ENCODE data around the gene C1QL2. TPM values are rescaled to one million over a fixed set of nuclear protein-coding genes. Genes with fewer than 3 reads are reported as not detected.

Gene C1QL2
- total and polyA plus RNA-seq, 4 donors: 0.10 TPM; not detected in 3

DNA sequence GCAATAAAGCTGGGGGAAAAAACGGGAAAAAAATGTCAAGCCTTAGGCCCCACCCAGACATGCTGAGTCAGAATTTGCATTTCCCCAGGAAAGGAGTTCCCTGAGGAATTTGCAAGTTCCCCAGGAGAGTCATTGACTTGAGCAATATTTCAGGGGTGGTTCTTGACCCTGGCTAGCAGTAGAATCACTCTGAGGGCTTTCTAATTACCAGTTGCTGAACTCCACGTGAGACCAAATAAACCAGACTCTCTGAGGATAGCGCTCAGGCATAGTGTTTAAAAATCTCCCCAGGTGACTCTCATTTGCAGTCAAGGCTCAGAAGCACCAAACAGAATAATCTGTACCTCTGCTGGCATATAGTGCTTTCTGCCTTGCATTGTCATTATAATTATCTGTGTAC, 48.7 kb downstream of the C1QL2 start:
- 32 to 40% methylated on average over 3 of the region's 3 CpGs for WGBS, 2 donors
- intact Hi-C loops (cut with DNase I): no loop called here

GRCh38 chr2:119108186-119108585, 50.4 kb downstream of the C1QL2 start:
- Histone ChIP-seq H3K4me3 (ENCODE audit: low read length in 2 of 2) (no peak overlapping the region), H3K36me3 (ENCODE audit: control insufficient read depth in 1 of 2, insufficient read depth in 2 of 2, low read length in 1 of 2) (no peaks in the 10 kb centered on the region), H3K27me3 (ENCODE audit: control insufficient read depth in 1 of 2, insufficient read depth in 2 of 2, low read length in 1 of 2) (peaks cover 0 to 2% of the 10 kb centered on the region in 2 donors), H3K4me1 (ENCODE audit: control insufficient read depth in 1 of 2, insufficient read depth in 2 of 2, low read length in 2 of 2) (no peaks in the 10 kb centered on the region), H3K27ac (ENCODE audit: low read depth in 1 of 2, low read length in 2 of 2) (no peak overlapping the region), H3K9me3 (ENCODE audit: control insufficient read depth, low read length) (peaks cover 8% of the 10 kb centered on the region)
- intact Hi-C loops (cut with DNase I): no loop called here
- WGBS, 2 donors: 51% methylated on average over 3 of the region's 3 CpGs
- ATAC-seq (ENCODE audit: low FRiP score) (no peak), DNase-seq (no peak)

More for the DNA sequence above, 48.7 kb downstream of the C1QL2 start:
- H3K9me3 ChIP-seq (ENCODE audit: control insufficient read depth, low read length): peaks cover 6% of the 10 kb centered on the region
- no peak overlapping the region for H3K27ac ChIP-seq (ENCODE audit: low read depth in 1 of 2, low read length in 2 of 2)
- no peak for ATAC-seq (ENCODE audit: low FRiP score)
- DNase-seq: no peak
- H3K4me3 ChIP-seq (ENCODE audit: low read length in 2 of 2): no peak overlapping the region
- no peaks in the 10 kb centered on the region for H3K36me3 ChIP-seq (ENCODE audit: control insufficient read depth in 1 of 2, insufficient read depth in 2 of 2, low read length in 1 of 2)
- H3K27me3 ChIP-seq (ENCODE audit: control insufficient read depth in 1 of 2, insufficient read depth in 2 of 2, low read length in 1 of 2): peaks cover 0 to 2% of the 10 kb centered on the region in 2 donors
- H3K4me1 ChIP-seq (ENCODE audit: control insufficient read depth in 1 of 2, insufficient read depth in 2 of 2, low read length in 2 of 2): no peaks in the 10 kb centered on the region

DNA sequence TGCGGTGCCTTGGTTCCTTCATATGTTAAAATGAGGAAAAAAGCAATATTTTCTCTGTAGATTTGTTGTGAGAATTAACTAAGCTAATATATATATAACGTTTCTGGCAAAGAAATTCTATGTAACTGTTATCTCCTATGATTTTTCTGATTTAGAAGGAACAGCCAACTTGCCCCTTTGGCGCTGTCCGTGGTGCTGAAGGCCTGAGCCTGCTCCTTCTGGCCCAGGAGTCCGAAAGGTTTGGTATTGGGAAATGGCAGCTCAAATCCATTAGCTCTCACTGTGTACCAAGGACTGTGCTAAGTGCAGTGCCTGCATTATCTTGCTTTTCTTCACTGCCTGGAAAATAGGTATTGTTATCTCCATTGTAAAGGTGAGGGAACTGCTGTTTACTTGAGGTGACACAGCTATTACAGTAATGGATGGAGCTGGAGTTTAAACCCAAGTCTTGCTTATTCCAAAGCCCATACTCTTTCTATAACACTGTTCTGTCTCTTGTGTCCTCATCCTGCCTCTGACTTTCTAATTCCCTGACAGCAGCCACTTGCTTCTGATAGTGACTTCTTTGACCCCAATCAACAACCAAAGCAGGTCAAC, 52.2 kb downstream of the C1QL2 start:
- 30 to 31% methylated on average over 5 of the region's 5 CpGs for WGBS, 2 donors
- no peak overlapping the region for H3K27ac ChIP-seq (ENCODE audit: low read depth in 1 of 2, low read length in 2 of 2)
- H3K9me3 ChIP-seq (ENCODE audit: control insufficient read depth, low read length): peaks cover 6% of the 10 kb centered on the region
- H3K4me1 ChIP-seq (ENCODE audit: control insufficient read depth in 1 of 2, insufficient read depth in 2 of 2, low read length in 2 of 2): no peaks in the 10 kb centered on the region
- H3K27me3 ChIP-seq (ENCODE audit: control insufficient read depth in 1 of 2, insufficient read depth in 2 of 2, low read length in 1 of 2): peaks cover 0 to 2% of the 10 kb centered on the region in 2 donors
- no peaks in the 10 kb centered on the region for H3K36me3 ChIP-seq (ENCODE audit: control insufficient read depth in 1 of 2, insufficient read depth in 2 of 2, low read length in 1 of 2)
- DNase-seq (no peak), ATAC-seq (ENCODE audit: low FRiP score) (no peak)
- no peak overlapping the region for H3K4me3 ChIP-seq (ENCODE audit: low read length in 2 of 2)
- intact Hi-C loops (cut with DNase I): no loop called here

Other genes with a start within 250 kb of the C1QL2 start
- gene MARCO, start 216.6 kb downstream of the C1QL2 start, total RNA-seq: 10 to 100 TPM; 22.2 to 29.2 TPM
- 1 to 10 TPM in 1 of 2 donors, under 1 TPM in 1; 0.54 to 1.1 TPM for gene MARCO, start 216.6 kb downstream of the C1QL2 start, polyA plus RNA-seq
- 10 to 100 TPM in 1 of 2 donors, 1 to 10 TPM in 1; 8.0 to 20.3 TPM for gene STEAP3, start 65.1 kb upstream of the C1QL2 start, total RNA-seq
- 1 to 10 TPM; 1.9 to 4.6 TPM for gene STEAP3, start 65.1 kb upstream of the C1QL2 start, polyA plus RNA-seq
- 10 to 100 TPM; 11.2 to 14.0 TPM for gene C2orf76, start 208.1 kb upstream of the C1QL2 start, total RNA-seq
- 10 to 100 TPM; 16.0 to 29.8 TPM for gene C2orf76, start 208.1 kb upstream of the C1QL2 start, polyA plus RNA-seq
- gene DBI, start 208.2 kb upstream of the C1QL2 start, total RNA-seq: 10 to 100 TPM; 60.1 to 63.2 TPM
- 100 to 1,000 TPM; 179 to 463 TPM for gene DBI, start 208.2 kb upstream of the C1QL2 start, polyA plus RNA-seq